OCI-M2 (cell line): ENCODE results near the gene CPT1A.
"Not testable (repeated sequence)": the region's sequence is repeated elsewhere in the genome, so short reads cannot be mapped to it uniquely, and the experiment has no call there.

Experiments
- DNase-seq: peaks from one replicate; lab custom pipeline; 2025; ENCODE audit not compliant: unreplicated experiment; lab: John Stamatoyannopoulos, UW

CPT1A gene

DNA sequence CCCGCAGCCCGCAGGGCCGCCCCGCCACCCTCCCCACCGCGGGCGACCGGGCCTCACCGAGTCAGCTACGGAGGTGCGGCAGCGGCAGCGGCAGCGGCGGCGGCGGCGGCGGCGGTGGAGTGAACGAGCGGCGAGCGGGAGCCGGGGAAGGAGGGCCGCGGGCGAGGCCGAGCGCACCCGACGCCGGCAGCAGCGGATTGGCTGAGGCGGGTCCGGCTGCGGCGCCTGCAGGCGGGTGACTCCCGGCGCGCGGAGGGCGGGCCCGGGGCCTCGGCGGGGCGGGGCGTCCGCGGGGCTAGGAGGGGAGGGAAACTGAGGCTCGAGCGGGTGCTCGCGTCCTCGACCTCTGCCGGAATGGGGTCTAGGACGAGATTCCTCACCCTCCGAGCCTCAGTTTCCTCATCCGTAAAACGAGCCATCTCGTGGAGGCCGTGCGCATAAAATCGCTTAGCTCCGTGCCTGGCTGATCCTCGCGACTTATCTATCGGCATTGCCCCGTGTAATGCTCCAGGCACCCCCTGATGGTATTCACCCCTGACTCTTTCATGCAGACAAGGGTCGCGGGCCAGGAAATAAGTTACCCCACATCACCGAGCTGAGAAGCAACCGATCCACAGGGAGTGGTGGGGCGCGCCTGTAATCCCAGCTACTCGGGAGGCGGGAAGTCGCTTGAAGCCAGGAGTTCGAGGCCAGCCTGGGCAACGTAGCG, at the start of gene CPT1A:
CPT1A (minus strand) TSS at position 199 of the 709 bp plus-strand sequence. CDS start 26,442 bp downstream, outside the sequence.
- DNase-seq: no peak

DNA sequence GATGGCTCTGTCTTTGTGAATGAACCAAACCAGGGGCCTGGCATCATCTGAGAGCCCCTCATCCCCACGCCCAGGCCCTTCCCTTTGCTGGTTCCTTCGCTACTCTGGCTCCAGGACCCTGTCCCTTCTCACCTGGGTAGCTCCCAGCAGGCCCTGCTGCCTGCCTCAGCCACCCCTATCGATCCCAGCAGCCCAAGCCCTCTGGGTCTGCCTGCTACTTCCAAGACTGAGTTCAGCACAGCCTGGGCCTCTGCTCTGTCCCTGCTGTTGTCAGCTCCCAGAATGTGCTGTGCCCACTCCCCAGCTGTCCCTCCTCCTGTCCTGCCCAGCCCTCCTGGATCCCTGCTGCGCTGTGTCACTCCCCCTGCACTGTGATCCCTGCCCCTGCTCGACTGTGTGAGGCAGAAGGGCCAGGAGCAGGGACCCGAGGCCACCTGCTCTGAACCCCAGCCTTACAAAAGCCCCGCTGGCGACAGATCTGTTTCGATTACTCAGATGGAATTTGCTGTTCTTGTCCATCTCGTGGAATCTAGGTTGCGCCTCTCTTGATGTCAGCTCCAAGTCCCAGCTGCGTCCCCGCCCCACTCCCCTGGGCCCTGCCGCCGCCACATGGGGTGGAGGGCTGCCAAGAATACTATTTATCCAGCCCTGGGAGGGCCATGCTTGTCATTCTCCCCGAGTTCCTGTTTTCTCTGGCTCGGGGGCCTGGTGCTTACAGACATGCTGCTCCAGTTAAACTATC, 48.9 kb upstream of the CPT1A start:
- no peak for DNase-seq

DNA sequence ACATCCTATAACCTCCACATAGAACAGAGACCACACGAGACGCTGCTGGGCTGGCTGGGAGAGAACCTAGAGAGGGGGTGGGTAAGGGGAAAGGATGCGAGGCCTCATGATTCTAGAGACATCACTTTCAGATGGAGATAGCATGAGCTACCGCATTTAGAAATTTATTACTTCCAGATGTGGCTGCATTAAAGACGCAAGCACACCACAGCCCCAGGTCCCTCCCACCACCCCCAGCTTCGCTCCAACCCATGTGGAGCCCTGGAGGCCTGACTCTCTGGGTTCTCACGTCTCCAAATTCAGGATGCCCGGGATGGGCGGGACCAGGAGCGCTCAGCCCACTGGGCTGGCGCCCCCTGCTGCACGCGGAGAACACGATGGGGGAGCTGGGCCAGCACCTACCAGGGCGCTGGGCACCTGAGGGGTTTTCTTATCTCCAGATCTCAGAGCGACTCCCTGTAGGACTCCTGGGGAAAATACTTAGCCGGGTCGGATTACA, 48.3 kb upstream of the CPT1A start:
- DNase-seq: no peak

DNA sequence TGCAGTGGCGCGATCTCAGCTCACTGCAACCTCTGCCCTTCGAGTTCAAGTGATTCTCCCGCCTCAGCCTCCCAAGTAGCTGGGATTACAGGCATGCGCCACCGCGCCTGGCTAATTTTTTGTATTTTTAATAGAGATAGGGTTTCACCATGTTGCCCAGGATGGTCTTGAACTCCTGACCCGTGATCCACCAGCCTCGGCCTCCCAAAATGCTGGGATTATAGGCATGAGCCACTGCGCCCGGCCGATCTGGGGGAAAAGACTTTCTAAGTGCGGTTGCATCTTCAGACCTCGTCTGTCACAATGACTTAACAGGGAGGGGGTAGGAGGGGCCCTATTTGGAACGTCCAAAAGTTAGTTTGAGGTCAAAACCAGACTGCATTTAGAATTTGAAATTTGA, 43.1 kb upstream of the CPT1A start:
- not testable (repeated sequence) for DNase-seq

DNA sequence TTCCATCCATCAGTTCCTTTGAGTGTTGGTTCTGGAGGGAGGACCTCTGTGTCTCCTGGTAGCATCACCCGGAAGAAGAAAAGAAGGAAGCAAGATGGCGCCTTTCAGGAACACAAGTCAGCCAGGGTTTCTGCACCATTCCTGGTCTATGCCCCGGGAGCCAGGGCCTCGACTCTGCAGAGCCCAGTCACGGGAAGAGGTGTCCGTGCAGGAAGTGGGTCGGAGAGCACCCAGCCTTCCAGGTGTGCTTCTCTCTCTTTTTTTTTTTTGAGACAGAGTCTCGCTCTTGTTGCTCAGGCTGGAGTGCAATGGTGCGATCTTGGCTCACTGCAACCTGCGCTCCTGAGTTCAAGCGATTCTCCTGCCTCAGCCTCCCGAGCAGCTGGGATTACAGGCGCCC, 40.7 kb upstream of the CPT1A start:
- no peak for DNase-seq

DNA sequence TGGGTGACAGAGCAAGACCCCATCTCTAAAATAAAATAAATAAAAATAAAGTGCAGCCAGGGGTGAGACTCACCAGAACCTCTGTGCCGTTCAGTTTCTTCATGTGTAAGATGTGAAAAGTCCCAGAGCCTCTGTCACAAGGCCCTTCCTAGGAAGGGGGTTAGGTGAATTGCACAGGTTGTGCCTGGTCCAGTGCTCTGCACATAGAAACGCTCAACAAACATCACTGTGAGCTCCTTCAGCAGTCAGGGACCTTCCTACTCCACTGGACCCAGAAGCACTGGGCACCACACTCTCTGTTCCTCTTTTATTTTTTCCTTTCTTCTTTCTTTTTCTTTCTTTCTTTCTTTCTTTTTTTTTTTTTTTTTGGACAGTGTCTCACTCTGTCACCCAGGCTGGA, 39.6 kb upstream of the CPT1A start:
- no peak for DNase-seq

DNA sequence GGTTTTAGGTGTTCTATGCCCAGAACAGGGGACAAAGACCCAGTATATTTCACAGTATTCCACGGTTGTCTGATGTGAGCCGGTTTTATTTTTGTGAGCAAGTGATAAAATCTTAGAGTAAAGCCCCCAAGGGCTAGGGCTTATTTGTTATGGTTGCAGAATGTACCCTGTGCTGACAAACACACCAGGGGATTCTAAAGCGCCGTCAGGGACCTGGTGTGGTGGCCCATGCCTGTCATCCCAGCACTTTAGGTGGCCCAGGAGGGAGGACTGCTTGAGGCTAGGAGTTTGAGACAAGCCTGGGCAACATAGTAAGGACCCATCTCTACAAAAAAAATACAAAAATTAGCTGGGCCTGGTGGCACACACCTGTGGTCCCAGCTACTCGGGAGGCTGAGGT, 39.1 kb upstream of the CPT1A start:
- DNase-seq: no peak

DNA sequence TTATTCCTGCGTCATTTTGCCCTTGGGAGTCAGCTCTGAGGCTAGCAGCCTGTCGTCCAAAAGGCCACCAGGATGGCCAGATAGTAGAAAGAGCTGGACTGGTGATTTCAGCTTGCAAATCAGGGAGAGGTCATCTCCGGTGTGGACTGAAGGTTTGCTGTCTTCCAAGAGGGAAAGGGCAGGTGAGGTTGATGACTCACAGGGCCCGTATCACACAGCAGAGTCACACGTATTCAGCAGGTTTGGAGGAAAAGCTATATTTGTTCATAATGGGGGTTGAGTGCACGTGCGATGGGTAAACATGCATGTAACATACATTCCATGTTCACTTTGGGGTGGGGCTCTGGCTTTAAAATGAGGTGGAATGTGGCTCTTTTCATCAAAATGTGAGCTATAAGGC, 36.3 kb upstream of the CPT1A start:
- no peak for DNase-seq

DNA sequence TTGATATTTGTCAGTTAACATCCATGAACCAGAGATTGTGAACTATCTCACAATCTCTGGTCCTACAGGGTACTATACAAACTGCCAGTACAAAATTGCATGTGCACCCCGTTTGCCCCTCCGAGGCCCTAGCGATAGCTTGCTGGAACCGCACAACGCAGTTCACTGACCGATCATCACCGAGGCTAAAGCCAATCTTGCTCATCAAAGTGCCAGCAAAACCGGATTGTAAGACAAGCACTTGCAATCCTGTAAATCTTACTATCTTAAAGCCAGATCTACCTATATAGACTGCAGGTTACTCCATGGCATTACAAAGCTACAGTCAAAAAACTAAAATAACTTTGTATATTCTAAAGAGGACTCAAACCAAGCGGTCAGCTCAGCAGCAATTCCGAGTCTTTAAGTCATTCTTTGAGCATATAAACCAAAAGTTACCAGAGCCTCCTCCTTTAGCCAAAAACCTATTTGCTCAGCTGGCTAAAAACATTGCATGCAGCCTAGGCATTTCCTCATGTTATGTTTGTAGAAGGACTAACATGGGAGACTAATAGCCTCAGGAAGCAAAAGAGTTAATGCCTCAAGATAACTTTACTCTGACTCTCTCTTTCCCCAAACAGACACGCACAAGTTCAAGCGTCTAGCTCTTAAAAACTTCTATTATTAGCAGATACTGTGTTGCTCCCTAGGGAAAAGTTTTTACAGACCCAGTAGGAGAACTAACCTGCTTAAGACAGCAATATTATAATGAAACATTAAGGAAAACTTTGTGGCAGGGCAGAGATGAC, 30.7 kb upstream of the CPT1A start:
- no peak for DNase-seq

DNA sequence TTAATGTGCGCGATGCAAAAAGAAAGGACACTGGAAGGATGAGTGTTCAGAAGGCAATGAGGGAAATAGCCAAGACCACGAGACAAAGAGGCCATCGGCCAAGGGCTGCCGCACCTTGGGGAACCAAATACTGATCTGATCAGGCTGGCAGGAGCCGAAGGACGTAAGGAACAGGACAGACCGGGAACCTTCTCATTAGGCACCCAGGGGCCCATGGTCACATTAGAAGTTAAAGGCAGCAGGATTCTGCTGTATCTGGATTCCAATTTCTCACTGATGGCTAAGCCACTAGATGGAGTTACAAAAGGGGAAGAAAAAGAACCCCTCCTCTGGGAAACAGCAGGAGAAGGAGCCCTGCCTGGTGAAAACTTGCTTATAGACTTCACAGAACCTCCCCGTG, 28.8 kb upstream of the CPT1A start:
- DNase-seq: no peak

DNA sequence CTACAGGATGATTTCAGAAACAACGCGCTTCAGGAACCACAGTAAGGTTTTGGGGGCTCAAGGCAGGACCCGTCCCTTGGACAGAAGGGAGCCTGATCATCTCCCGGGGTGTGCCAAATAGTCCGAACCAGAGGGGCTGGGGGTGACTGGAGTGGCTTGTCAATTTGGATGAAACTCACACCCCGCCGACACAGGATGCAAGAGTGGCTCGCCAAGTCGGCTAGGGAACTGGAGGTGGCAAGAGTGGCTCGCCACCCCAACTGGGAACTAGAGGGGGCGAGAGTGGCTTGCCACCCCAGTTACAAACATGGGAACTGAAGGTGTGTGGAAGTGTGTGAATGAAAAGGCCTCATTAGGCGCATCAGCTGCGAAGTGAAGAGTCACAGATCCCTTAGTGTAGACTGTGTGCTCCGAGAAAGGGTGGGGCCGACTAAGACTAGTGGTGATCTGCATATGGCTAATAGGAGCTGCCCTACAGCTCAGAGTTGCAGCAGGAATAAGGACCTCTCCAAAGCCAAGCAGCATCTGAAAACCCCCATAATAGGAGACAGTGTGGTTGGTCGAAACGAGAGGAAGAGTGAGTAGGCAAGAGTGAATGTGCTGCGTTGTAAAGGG, 26.6 kb upstream of the CPT1A start:
- DNase-seq: no peak

DNA sequence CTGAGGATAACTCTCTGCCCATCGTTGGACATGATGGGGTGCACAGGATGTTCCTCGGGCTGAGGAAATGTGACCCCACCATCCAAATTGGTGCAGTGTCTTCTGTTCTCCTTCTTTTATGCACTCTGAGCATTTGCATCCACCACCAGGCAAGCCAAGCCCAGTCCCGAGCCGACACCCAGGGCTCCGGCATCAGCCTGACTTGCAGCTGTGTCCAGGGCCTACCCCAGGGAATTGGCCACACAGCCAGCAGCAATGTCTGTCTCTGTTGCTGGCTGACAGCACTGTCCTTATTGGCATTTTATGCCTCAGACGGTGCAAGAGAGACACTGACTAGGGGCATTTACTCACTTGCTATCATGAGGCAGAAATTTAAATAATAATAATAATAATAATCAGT, 25.4 kb upstream of the CPT1A start:
- no peak for DNase-seq

DNA sequence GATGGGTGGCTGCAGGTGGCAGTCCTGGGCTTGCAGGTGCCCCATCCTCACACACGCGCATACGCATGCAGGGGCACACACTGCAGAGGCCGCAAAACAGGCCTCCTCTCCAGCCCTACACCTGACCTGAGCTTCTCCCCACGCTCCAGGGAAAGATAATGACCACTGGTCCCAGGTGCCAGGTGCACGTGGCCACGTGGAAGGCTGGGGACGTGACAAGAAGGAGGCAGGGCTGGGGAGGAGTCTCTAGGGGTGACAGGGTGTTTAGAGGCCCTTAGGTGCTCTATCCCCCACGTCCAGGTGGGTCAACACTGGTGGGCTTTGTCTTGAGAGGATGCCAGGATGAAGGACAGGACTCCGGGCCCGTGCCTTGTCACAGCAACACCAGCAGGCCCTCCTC, 23.5 kb upstream of the CPT1A start:
- DNase-seq: no peak

DNA sequence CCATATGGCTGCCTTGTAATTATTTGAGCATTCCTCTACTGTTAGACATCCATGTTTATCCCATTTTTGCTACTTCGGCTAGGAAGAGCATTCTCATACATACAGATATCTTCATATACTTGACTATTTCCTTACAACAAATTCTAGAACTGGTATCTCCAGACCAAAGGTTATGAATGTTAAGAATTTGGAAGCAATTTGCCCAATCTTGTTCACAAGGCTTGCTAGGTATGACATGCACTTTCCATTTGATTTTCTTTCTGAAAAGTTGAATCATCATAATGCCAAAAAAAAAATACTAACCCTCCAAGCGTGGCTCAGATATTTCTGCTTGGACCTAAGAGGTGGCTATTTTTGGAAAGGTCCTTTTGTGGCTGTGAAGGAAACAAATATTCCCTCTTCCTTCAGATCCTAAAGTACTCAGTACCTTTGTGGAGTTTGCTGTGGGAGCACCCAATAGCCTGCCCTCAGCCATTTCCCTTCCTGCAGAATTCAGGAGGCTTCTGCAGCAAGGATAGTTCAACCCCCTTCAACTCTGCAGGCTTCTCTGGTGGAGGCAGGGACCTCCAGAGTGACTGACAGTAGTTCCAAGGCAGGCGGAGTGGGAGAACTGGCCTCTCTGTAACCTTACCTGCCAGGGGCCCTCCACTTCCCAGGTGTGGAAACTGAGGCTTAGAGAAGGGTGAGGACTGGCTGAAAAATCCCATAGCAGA, 22.0 kb upstream of the CPT1A start:
- DNase-seq: no peak

DNA sequence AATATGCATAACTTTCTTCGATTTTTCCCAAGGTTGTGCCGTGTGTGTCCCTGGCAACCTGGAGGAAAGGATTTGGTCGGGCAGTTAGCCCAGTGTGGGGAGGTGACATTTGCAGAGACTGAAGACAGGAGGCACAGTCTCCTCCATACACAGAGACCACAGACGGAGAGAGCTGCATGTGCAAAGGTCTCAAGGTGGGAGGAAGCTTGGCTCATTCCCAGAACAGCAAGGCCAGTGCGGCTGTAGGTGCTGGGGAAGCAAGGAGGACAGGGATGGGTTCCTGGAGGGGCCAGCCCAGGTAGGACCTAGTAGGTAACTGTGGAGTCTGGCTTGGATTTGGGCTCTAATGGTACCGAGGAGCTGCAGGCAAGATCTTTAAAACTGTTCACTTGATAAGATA, 20.7 kb upstream of the CPT1A start:
- no peak for DNase-seq

DNA sequence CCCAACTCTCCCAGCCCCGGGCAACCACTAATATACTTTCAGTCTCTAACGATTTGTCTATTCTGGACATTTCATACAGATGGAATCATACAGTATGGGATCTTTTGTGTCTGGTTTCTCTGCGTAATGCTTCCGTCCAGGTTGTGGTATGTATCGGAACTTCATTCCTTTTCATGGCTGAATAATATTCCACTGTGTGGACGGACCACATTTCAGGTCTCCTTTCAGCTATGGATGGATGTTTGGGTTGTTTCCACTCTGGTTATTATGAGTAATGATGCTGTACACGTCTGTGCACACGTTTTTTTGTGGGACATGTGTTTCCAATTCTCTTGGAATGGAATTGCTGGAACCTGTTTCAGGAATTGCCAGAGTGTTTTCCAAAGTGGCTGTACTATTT, 17.4 kb upstream of the CPT1A start:
- no peak for DNase-seq

DNA sequence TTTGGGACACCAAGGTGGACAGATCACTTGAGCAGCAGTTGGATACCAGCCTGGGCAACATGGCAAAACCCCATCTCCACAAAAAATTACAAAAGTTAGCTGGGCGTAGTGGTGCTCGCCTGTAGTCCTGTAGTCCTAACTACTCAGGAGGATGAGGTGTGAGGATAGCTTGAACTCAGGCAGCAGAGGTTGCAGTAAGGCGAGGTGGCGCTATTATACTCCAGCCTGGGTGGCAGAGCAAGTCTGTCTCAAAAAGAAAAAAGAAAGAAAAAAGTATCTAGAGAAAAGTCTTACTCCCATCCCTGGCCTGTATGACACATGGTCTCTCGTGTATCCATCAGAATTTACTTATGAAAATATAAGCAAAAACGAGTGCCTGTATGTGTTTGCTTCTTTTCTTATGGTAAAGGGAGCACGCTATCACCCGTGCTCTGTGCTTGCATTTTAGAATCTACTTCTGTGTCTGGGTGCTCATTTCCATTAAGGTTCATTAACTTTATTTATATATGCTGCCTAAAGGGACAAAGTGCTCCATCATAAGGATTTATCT, 15.4 kb upstream of the CPT1A start:
- DNase-seq: no peak

DNA sequence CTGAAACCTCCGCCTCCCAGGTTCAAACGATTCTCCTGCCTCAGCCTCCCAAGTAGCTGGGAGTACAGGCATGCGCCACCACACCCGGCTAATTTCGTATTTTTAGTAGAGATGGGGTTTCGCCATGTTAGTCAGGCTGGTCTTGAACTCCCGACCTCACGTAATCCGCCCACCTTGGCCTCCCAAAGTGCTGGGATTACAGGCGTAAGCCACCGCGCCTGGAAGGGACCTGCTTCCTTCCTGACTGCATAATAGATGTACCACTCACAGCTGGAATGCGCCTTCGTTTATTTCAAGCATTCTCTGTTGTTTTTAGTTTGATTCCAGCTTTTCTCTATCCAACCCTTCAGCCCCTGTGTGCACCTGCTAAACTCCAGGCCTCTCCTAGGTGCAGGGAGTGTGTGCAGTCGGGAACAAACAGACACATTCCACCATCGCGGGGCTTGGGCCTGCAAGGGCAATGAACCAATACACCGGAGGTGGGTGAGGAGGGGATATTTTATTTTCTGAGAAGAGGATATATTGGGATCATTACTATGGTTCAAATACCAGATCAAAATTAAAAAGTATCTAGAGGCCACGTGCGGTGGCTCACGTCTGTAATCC, 14.8 kb upstream of the CPT1A start:
- DNase-seq: not testable (repeated sequence)

DNA sequence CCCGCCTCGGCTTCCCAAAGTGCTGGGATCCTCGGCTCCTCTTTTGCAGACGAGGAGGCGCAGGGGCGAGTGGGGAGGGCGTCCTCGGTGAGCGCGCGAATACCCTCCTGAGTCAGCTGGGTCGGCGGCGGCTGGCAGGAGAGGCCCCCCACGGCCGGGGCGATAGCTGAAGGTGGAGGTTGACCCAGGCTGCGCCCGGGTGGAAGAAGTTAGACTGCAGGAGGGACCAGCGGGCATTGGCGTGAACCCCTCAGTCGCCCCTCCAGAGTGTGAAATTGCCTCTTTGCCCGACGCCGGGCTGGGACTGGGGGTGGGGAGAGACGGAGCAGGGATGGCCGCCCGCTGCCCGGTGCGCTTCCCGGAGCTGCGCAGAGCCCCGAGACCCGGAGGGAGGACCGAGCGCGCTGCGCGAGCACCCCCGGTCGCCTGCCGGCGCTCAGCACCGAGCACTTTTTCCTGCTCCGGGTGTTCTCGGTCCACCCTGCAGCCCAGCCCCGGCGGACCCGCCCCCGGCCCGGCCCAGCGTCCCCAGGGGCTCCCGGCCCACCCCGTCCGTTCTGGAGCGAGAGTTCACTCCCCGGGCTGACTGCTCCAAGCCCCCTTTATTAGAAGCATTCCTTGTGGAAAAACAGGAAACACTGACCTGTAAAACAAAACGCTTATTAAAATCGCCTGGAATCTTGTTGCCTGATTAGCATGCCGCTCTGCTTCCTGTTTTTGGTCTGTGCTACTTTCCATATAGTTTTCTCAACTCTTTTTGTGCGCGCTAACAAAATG, 13.7 kb upstream of the CPT1A start:
- no peak for DNase-seq
